Activated T-cell treated with anti-CD3 and anti-CD28 coated beads for 1 hour (primary cell): Measurements from ENCODE around the gene GLS.
"Not testable (repeated sequence)": the region's sequence is repeated elsewhere in the genome, so short reads cannot be mapped to it uniquely, and the experiment has no call there.

Experiments used
- DNase-seq: peaks from one replicate; pipeline ENCODE4 v3.0.0-alpha.2; 2020; ENCODE audit warnings: low read depth

Gene GLS

DNA sequence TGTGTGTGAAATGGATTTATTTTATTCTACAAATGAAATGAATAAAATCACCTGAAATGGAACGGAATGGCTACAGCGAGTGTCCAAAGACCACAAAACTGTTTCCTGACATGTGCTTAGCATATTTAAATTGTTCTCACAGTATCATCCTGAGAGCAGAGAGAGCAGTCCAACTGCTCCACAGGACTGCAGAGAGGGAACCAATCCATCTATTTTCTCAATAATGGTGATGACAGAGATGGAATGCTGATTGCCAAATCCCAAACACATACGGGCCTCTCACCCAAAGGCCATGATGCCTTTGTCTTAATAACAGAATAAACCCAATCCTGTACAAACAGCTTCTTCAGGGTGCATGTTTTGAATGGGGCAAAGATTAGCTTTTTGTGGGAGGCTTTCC lies 92.2 kb downstream of the GLS start:
- no peak for DNase-seq

DNA sequence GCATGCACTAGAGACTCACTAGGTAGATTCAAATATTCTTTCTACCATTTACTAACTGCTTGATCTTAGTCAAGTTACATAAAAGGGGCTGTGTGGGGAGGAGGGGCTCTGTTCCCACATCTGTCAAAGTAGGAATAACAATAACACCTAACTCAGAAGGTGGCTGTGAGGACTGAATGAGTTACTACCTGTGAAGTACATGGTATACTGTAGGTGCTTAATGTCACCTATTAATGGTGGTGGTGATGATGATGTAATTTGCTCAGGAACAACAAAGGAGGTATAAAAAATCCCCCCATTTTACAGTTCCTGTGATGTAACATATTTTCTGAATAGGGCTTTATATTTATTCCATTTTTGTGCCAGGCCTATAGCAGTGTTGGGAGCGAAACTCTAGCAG lies 92.6 kb downstream of the GLS start:
- no peak for DNase-seq

DNA sequence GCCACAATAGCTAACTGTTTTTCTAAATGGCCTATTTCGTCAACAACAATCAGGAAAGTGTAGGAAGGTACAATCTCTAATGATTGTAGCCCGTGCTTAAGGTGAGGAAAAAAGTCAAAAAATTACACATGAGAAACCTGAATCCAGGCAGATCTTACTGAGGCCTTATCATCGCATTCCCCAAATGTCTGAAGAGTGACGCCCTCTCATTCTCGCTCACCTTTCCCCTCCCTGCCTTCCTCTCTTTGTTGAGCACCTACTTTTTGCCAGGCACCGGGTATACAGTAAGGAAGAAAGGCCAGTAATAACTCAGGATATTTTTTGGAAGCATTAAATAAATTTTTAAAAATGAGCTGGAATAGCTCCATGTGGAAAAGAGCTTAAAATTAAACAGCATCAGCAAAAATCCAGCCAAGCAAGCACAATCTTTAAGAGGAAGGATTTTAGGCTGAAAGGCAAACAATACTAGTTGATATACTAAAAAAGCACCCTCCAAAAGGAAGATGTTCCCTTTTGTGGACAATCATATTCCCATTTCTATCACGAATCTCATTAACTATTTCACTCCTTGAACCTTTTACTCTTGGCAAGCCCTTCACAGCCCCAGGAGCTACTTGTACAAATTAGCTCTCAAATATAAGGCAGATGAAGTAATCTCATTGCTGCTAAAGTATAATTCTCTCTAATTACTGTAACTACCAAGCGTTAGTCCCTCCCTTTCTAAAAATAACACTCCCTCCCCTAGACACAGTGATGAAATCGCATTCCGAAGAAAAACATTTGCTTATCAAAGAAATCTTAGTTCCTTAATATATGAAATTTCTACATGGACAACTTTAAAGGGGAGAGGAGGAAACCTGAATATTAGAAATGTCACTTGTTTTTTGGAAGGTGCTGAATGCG lies 93.4 kb downstream of the GLS start:
- no peak for DNase-seq

DNA sequence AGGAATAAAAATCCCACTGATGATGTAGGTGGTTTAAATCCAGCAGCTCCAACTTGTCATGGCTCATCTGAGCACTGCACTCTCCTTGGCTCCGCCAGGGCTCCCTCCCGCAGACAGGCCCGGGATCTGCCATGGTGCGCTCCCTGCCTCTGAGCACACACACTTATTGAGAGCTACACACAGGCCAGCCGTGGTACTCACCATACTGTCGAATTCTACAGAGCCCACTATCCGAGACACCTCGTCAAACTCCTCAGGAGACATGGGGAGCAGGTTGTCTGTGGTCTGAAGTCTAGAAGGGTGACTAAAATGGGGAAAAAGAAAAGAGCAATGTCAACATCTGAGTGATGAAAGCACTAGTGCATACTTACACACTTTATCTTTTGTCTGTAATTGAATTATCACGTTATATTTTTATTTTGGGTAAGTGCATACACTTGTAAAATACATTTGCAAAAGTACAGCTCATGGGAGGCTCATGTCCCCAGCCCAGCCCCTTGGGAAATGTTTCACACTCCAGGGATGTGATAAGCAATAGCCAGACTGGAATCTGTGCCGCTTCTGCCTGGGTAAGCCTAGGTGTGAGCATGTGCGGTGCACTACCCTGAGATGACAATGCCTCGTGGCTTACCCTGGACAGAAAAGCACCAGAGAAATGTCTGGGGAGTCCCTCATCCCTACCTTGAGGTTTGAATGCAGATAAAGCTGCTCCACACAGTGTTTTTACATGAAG lies 94.2 kb downstream of the GLS start:
- no peak for DNase-seq

DNA sequence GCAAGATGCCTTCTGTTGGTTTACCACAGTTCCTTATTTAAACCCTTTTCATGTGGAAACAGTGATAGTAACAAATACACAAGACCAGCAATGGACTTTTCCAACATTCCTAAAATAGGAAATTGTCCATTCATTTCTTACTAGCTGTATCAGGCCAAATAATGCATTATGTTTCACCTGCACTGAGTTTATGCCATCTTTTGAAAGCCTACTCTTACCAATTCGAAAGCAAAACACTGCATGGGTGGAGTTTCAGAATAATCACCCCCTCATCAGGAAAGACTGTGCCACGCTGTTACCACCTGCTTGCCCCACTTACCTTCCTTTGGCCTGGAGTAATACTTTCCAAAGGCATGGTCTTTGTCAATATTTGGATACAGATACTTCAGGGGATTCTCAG lies 95.9 kb downstream of the GLS start:
- DNase-seq = no peak

DNA sequence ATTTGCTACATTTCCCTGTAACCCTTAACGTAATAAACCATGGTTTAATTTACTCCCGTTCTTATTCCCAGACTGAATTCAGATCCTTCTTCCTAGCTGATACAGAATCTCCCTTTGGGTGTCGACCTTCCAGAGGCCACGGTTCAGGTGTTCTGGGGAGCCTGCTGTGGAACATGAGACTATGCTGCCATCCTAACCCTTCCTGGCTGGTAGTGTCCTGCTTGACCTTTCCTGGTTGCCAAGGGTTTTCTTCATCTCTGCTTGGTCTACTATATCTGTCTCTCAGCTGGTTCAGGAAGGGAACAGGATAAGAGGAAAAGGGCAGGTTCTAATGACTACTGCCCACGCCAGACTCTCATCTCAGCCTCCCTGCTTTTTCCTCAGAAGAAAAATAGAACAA lies 96.9 kb downstream of the GLS start:
- no peak for DNase-seq

DNA sequence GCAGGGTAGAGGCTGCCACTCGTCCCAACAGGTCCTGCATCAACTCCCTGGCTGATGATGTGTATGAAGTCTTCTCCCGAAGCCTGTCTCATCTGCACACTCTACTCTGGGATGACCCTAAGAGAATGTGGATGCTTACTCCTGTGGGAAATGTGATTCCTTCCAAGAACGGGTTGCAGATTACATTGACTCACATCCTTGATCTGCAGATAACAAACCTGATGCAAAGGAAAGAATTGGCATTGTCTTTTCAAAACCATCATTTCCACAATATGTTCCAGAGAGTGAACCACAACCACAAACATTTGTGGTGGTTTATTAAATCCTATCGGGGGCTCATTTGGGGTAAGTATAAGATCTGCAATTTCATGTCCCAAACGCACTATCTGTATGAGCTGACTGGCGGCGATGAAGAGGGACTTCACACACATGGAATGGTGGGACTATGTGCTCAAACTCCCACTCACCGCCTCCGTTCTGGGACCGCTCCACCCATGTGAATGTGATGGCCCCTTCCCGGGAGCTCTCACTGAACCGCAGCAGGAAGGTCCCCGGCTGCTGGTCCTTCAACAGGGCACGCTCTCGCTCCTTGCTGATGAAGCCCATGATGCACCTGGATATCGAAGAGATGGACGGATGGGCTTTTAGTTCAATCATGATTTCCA lies 97.9 kb downstream of the GLS start:
- no peak for DNase-seq

DNA sequence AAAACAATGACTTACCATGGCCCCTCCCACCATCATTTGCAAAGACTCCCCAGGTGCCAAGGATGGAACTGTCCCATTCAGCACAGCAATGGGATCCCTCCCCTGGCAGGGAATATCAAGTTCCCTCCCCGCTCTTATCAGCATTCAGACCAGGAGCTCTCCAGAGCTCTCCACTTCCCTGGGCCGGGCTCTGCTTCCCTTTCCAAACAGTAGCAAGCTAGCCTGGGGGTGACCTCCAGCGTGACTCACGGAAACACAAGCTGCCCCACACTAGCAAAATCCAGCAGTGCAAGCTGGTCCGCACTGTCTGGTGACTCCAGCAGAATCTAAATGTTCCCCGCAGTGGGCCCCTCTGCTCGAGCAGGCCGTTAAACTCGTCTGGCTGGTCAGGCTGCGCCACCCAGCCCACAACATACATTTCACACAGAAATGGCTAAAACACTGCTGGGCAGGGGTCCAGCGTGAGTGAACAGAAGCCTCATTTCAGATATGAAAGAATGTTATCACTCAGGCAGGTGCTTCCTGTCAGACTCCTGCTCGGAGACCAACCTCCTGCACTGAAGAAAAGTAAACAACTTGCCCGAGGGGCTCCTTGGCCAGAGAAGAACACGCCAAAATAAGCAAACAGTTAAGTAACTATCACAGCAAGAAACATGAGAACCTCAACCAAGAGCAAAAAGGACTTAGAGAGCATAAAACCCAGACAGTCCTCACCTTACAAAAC lies 99.4 kb downstream of the GLS start:
- no peak for DNase-seq

DNA sequence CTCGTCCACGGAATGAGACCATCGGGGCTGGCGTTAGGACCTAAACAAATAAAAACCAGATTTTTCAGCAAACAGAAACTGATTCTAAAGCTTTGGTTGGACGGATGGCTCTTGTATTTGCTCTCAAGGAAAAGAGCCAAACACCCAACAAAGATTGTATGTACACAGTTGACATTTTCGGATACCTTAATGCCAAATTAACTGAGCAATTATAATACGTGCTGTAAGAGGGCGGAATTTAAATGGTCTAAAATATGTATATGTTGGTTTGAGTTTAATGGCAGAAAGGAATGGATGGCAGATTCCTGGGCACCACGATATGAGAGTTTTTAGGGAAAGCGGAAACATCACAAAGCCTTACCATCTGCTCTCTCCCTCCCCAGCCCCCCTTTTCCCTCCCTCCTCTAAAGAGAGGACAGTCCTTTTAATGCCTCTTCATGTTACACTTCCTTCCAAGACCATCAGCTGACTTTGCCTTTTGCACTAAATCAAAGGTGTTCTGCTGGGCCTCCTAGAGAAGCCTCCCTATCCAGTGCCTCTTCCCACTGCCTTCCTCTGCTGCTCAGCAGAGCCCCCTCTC lies 100.1 kb downstream of the GLS start:
- DNase-seq = no peak

DNA sequence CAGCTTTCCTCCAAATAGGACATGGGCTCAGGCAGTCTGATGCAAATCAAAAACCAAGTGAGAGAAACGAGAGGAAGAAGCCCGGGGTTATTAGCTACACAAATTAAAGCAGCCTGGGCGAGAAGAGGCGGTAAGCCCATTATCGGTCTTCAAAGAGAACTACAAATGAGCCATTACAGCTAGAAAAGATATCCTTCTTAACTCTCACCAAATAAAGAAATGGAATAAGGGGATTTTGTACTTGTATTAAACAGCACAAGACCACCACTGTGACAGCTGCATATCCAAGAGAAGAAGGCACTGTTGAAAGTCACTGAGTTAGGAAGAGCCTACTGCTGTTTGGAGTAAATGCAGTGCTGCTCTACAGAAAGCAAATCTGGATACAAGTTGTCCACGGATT lies 100.7 kb downstream of the GLS start:
- no peak for DNase-seq

DNA sequence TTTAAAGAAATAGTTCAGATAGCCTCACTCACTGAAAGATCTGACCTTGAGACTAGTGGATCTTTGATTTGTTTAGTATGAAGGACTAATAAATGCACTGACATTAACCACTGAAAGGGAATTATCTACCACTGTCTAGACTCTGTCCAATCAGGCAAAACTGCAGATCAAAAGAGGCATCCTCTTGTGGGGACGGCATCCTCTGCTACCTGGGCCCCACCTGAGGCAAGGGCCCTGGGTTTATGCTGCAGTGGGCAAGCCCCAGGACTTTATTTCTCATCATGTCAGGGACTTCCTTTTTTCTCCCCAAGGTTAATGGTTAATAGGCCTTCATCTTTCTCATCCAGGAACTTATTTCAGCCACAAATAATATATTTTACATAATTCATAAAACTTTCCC lies 101.1 kb downstream of the GLS start:
- DNase-seq = no peak

DNA sequence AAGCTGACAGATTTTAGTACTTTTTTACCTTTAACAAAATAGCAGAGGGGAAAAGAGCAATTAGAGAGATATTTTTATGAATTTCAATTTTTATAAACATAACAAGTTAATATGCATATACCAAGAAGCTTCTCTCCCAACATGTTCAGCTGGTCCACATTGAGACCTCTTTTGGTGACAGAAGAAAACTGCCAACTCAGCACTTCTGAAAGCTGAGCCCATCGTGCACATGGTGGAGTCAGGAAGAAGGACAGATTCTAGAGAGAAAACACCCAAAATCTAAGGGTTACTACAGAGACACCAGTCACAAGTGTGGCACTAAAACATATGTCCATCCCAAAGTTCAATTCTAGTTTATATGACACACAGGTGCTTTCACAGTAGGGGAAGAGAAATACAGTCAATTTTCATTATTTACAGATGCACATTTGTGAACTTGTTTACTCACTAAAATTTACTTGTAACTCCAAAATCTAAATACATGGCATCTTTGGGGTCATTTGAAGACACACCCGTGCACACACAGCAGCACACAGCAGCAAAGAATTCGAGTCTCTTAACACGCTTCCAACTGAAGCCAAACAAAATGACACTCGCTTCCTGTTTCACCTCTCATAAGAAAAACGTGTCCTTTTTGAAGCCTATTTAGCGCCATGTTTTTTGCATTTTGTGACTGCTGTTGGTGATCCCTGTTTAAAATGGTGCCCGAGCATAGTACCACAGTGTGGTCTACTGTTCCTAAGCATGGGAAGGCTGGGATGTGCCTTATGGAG lies 101.8 kb downstream of the GLS start:
- no peak for DNase-seq

DNA sequence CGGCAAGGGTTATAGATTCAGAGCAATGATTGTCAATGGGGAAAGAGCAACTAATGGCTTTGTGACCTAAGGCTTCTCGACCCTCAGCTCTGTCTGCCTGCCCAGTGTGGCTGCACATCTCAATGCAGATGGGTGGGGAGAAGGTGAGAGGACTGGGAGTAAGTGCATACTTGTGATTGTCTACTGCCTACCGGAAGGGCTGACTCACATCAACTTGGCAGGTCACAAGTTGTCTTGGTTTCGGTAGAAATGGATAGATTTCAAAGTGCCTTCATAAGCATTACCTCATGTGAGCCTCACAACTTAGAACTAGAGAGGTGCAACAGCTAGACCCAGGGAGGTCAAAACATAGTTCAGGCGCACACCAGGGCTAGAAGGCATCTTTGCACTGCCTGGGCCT lies 104.0 kb downstream of the GLS start:
- no peak for DNase-seq

DNA sequence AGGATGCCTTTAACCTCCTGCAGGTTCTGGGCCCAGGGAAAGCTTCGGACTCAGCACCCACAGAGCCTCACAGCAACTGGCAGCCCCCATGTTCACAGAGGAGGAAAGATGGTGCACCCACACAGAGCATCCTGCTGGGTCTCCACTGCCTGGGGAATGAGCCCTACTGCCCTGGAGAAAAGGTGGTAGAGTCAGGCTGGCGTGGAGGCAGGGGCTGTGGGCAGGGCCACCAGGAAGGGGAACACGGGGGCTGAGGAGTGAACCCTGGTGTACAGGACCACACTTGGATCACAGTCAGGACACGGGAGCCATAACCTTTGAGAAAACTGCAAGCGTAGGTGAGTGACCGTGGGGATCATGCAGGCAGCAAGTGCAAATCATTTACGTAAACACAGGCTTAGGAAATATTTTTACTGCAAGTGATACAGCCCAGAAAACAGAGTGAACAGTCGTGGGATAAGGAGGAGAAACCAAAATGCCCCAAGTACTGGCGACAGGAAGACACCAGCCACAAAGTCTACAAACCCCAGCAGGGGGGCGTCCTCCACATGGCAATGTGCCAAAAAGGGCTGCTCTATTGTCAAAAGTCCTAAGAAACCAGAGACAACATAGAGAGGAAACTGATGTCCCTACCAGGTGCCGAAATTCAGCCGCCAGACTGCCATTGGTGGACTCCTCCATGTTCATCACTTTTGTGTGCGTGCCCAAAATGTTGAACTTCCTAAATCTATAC lies 105.8 kb downstream of the GLS start:
- DNase-seq = no peak

DNA sequence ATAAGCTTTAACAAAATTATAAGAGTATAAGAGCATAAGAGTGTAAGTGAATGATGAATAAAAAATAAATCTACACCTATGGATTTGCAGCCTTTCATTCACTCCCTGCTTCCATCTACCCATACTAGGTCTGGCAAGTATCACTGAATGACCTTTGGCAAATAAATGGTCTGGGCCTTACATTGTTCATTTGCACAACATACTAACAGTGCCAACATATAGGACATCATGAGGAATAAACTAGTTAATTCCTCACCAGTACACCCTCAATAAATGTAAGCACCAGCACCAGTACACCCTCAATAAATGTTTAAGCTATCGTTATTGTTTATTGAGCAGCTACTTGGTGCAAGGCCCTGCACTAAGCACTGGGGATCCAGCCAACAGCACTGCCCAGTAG lies 106.5 kb downstream of the GLS start:
- no peak for DNase-seq

DNA sequence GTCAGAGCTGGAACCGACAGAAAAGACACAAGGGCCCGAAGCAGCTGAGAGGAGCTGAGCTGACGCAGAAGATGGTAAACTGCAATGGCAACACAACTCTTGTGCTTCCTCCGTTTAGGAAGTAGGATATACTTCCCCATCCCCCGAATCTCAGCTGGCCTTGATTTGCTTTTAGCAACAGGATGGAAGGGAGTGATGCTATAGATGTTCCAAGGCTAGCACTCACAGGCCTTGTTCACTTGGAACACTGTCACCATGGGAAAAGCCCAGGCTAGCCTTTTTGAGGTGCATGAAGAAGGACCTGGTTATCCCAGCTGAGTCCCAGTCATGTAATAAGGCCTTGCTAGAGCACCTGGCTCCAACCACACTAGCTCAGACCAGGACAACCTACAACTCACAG lies 107.3 kb downstream of the GLS start:
- no peak for DNase-seq

DNA sequence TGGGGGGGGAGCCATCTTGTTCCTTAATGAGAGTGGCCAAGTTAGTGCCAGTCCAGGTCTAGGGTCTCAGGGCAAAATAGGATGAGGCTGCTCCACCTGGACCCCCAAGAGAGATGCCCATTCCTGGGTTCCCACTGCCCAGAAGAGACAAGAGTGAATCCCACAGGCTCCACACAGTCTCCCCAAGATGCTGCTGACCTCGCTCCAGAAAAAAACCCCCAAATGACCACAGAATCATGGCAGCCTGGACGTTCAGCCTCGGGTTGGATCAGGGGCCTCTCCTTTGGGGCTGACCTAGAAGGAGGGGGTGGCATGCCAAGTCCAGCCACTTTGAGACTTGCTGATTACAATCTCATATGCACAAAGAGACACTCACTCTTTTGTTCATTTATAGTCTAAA lies 108.3 kb downstream of the GLS start:
- DNase-seq = no peak

DNA sequence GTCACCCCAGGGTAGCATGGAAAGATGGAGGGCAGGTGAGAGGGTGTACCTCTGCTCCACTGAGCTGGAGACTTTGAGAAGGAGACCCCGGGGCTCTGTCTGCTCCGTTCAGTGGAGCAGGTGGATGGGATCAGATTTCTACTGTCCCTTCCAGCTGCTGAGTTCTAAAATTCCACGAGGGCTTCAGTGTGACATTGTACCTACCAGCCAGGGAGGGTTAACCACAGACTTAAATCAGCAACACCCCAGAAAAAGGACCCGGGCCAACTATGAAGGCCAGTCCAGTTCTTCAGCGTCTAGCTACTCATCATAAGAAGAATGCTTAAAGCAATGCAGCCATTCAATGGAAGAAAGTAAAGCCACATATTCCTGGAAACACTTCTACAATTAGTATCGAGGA lies 109.5 kb downstream of the GLS start:
- no peak for DNase-seq

DNA sequence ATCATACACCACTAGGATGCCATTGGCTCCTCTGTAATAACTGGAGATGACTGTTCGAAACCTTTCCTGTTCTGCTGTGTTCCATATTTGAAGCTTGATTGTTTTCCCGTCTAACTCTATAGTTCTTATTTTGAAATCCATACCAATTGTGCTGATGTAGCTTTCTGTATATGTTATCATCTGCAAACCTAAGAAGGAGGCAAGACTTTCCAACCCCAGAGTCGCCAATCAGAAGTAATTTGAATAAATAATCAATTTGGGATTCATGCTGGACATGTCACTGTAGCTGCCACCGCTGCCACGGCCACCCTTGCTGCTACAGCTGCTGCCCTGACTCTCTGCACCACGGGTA lies 112.6 kb downstream of the GLS start:
- no peak for DNase-seq

DNA sequence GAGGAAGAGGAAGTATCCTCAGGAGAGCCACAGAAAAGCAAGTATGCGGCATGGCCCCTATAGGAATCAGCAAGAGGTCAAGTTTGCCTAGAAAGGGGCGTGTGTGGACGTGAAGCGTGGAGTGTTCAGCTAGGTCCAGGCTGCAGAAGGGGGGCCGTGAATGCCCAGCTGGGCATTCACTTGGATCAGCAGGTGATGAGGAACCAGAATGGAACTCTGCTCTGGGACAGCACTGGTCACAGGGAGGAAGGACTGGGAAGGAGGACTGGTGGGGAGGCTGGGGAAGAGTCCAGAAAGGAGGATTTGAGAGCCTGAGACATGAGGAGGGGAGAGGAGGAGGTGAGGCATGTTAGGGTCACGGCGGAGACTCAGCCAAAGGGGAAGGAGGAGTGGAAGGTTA lies 113.5 kb downstream of the GLS start:
- DNase-seq = no peak

DNA sequence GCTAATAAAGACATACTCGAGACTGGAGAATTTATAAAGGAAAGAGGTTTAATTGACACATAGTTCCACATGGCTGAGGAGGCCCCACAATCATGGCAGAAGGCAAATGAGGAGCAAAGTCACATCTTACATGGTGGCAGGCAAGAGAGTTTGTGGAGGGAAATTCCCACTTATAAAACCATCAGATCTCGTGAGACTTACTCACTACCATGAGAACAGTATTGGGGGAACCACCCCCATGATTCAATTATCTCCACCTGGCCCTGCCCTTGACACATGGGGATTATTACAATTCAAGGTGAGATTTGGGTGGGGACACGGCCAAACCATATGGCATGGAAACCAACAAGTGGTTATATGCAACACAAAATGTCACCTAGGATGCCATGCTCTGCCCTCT lies 114.7 kb downstream of the GLS start:
- not testable (repeated sequence) for DNase-seq
